GM20431 (cell line): ENCODE data around the gene NOC2L.

Source experiments
- in situ Hi-C: fragments of 300-500 bp; cut with MseI, MboI; formaldehyde crosslinking; loops from one replicate; pipeline ENCODE4 v1.15.0; 2020; ENCODE audit warnings: low sequenced_read_pairs; ENCODE audit not compliant: unreplicated experiment

Gene NOC2L

DNA sequence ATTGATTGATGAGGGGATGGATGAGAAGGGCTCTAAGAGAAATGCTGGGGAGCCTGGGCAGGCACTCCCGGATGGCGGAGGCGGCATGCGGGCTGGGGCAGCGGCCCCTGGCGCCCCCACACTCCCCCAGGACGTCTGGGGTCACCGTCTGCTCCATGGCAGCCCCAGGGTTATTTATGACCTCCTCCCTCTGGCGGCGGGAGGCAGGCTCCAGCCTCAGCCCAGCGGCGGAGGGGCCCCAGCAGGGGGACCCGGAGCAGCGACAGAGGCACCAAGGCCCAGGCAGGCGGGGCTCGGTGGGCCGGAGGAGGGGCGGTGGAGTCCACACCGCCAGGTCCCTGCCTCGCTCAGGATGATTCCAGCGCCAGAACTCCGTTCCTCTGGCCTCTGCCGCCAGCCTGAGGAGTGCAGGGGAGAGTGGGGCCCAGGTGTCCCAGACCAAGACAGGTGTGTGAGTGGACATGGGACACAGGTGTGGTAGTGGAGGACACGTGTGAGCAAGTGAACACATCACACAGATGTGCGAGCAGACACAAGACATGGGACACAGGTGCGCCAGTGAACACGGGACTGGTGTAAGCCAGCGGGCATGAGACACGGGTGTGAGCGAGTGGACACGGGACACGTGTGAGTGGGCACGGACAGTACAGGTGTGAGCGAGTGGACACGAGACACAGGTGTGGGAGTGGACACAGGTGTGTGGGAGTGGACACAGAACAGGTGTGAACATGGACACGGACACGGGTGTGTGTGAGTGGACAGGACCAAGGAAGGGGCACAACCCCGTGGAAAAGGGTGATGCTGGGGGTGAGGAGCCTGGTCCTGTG lies 37.8 kb downstream of the NOC2L start:
- in situ Hi-C loops = no loop called here

DNA sequence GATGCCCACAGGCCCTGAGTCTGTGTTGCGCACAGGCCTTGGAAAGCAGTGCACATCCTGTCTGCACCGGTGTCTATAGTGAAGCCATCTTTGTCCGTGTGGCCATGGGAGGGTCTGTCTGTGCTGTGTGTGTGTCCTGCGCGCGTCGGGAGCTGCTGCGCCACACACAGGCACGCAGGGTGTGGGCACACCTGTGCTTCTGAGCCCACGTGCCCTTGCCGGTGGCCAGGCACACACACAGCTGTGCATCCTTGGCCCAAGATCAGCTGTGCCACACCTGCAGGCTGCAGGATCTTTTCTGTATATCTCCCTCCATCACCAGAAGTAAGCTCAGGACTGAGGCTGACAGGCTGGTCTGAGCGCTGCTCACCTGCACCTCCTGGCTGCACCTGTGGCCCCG lies 38.5 kb downstream of the NOC2L start:
- in situ Hi-C loops = no loop called here

GRCh38 chr1:920010-920409 lies 39.0 kb downstream of the NOC2L start:
- in situ Hi-C loops = no loop called here

GRCh38 chr1:919271-919872 lies 39.7 kb downstream of the NOC2L start:
- in situ Hi-C loops = no loop called here

- in situ Hi-C loops = no loop called here
Measured at GRCh38 chr1:918843-919242, 40.2 kb downstream of the NOC2L start.

GRCh38 chr1:918353-918752 lies 40.7 kb downstream of the NOC2L start:
- in situ Hi-C loops = no loop called here

DNA sequence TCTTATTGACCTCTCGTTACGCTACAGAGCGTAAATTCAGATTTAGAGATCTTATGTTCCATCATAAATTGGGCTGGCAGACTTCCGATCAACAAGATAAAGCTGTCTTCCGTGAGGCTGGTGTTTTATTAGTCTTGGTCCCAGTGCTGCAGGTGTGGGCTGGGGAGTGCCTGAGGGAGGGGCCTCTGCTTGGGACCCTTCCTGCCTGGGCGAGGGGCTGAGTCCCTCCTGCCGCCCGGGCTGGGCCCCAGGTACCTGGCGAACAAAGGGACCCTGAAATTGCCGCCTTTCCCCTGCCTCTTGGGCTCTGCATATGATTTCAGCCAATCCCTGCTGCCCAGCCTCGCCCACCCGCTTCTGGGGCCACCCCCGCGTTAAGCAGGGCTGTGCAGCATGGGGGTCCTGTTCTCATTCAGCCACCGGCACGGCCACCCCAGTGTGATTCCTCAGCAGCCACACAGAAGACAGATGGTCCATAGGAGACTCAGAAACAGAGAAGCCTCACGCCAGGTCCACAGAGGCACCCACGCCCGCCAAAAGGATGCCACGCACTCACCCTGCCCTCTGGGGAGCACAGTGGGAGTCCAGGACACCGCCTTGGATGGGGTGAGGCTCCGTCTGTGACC lies 41.5 kb downstream of the NOC2L start:
- in situ Hi-C loops = no loop called here

GRCh38 chr1:917076-917459 lies 42.0 kb downstream of the NOC2L start:
- in situ Hi-C loops = no loop called here

DNA sequence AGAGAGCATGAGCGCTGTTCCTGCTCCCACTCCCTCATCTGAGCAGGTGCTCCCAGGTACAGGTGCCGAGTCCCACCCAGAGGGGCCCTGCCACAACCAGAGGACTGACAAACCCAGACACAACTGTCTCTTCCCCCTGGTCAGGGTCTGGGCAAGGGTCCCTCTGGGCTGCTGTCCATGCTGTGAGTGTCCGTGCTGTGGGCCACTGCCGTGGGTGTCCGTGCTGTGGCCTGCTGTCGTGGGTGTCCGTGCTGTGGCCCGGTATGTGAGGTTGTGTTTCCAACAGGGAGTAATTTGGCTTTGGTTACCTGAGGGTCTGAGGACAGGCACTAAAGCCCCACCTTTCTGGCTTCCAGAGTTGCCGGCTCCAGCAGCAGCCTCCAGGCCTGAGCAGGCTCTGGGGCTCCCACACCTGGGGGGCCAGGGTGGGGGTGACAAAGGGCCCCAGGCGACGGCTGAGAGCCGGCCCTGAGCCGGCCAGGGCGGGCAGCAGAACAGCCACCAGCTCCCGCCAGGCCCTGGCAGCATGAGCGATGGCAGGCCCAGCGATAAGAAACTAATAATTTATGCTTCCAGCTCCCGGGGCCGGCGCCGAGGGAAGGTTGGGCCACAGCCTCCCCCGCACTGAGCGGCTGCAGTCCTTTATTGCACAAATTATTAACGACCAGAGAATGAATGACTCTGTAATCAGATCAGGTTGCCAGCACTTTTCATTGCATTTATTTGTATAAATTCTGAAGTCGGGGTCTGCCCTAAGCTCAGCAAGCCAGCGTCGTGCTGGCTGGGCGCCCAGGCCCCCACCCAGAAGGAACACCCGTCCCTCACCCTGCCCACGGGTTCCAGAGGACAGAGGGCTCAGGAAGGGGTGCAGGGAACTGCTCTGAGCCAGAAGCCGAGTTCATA lies 42.6 kb downstream of the NOC2L start:
- in situ Hi-C loops = no loop called here

- in situ Hi-C loops = no loop called here
Measured at GRCh38 chr1:915295-916172, 43.5 kb downstream of the NOC2L start.

- in situ Hi-C loops = no loop called here
Measured at GRCh38 chr1:914891-915280, 44.2 kb downstream of the NOC2L start.

DNA sequence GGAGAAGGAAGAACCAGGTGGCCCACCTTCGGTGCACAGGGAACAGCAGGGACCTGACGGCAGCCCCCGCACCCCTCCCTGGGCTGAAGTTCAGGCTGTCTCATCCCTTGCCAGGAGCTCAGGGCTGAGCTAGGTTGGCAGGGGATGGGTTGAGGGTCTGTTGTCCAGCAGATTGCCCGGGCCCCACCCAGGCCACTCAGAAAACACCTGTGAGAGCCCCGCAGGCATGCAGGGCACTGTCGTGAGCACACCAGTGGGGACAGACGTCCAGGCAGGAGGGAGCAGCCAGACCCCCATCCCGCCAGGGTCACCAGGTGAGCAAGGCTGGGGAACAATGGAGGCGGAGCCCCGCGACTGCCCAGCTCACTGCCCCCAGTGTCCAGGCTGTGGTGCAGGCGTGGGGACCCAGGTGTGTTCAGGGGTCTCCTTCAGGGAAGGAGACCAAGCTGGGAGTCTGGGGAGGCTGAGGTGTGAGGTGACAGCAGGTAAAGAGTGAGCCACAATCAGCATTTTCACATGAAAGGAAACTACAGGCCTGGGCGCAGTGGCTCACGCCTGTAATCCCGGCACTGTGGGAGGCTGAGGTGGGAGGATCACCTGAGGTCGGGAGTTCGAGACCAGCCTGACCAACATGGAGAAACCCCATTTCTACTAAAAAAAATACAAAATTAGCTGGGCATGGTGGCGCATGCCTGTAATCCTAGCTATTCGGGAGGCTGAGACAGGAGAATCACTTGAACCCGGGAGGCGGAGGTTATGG lies 44.7 kb downstream of the NOC2L start:
- in situ Hi-C loops = no loop called here

GRCh38 chr1:913491-914130 lies 45.4 kb downstream of the NOC2L start:
- in situ Hi-C loops = no loop called here

DNA sequence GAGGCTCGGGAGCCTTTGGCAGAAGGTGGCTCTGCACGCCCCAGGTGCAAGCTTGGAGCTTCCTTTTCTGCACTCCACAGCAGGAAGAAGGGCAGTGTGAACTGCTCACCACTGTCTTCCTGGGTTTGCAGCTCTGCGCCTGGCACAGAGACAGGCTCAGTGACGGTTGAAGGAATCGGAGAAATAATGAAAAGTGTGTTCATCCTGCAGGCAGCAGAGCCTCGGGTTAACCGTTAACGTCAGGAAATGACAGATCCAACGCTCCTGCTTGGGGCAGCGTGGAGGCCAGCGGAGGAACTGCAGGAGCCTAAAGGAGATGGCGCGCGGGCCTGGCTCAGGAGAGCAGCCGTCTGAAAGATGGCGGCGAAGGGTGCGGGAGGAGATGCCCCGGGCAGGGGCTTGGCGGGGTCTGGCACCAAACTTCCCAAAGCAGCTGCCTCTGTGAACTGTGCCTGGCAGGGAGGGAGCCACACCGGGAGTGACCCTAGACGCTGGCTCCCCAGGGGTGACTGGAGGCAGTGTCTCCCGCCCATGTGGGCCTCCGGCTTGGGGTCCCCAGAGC lies 46.2 kb downstream of the NOC2L start:
- in situ Hi-C loops = no loop called here

DNA sequence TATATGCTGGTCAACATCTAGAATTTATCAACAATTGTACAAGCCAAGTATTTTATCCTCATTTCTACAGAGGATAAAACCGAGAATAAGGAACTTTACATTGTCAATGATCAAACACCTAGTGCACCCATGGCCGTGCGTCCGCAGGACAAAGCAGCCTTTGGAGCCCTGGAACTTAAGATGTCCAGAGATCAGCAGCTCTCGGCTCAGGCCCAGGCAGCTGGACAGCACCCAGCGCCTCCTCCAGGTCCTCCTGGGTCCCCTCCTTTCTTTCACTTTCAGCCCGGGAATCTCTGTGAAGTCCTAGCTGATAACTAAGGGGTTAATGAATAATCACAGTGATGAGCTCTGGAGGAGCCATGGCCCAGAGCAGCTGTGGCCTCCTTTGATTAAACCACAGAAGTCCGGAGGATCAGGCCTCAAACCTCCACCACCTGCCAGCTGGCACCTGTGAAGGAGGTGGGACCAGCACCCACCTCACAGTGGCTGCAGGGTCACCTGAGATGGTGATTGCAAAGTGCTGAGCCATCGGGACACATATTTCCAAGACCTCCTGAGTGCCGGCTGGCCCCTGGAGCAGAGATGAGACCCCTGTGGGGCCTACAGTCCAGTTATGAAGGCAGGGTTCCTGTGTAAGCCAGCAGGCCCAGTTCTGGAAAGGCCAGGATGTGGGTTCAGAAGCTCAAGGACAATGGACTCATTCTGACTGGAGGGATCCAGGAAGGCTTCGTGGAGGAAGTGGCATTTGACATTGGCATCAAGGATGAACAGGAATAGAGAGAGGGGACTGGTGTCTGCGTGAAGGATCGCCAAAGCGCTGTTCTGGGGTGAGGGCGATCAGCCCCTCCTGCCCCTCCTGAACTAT lies 46.9 kb downstream of the NOC2L start:
- in situ Hi-C loops = no loop called here

DNA sequence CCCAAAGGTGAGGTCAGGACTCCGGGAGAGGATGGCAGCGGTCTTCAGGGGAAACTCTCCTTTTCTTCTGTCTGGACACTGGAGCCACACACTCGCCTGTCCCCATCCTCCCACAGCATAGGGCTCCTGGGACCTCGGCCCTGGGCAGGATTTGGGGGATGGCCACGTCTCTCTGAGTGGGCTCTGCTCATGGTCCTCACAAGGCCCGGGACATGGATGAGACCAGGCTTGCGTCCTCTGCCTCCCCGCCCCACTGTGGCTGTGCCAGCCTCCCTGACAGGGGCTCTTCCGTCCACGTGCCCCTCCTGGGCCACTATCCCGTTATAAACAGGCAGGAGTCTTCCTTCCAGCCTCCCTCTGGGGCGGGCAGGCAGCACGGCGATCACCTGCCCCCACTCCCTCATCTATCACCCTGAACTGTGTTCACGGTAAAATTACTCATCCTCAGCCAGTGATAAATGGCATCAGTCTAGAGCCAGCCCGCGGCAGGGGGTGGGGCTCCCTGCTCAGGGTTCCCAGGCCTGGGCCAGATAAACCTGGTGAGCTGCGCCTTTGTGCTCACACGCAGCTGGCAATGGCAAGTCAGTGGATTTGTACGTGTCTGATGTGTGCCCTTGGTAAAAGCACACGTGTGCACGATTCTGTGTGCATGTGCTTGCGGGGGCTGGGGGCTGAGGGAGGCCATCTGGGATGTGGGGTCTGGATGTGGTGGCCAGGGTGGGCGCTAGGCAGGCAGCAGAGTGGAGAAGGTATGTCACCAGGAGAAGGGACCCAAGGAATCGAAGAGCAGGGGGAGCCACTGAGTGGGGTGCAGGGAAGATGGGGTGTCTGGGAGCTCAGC lies 48.0 kb downstream of the NOC2L start:
- in situ Hi-C loops = no loop called here
